H9 (cell line): ENCODE measurements around the gene OTULIN. TPM values are rescaled to one million over a fixed set of nuclear protein-coding genes. Genes with fewer than 3 reads are reported as not detected.

Experiments
- DNase-seq: peaks from one replicate; pipeline ENCODE4 v3.0.0-alpha.2; 2017
- H2AFZ ChIP-seq: one replicate; pipeline ENCODE4 v1.6.1; 2013; ENCODE audit warnings: mild to moderate bottlenecking, low read length, control low read depth, moderate library complexity
- H2AK5ac ChIP-seq: 2 replicates; pipeline ENCODE4 v1.6.1; 2013; ENCODE audit warnings: low read length, control low read depth, mixed read lengths; ENCODE audit not compliant: insufficient read length
- H2BK120ac ChIP-seq: one replicate; pipeline ENCODE4 v1.6.1; 2013; ENCODE audit warnings: low read depth, mild to moderate bottlenecking, low read length, control low read depth, inconsistent platforms; ENCODE audit not compliant: poor library complexity, severe bottlenecking
- H2BK12ac ChIP-seq: 2 replicates; pipeline ENCODE4 v1.6.1; 2013; ENCODE audit warnings: low read length, control low read depth, mixed read lengths, low read depth; ENCODE audit not compliant: insufficient read length
- H2BK15ac ChIP-seq: 2 replicates; pipeline ENCODE4 v1.6.1; 2013; ENCODE audit warnings: low read depth, low read length, control low read depth
- H2BK20ac ChIP-seq: one replicate; pipeline ENCODE4 v1.6.1; 2013; ENCODE audit warnings: low read depth, mild to moderate bottlenecking, low read length, control low read depth, inconsistent platforms; ENCODE audit not compliant: poor library complexity, severe bottlenecking
- H2BK5ac ChIP-seq: 2 replicates; pipeline ENCODE4 v1.6.1; 2013; ENCODE audit warnings: low read length, control low read depth, mixed read lengths; ENCODE audit not compliant: insufficient read length
- H3K14ac ChIP-seq: 2 replicates; pipeline ENCODE4 v1.6.1; 2013; ENCODE audit warnings: low read length, control low read depth; ENCODE audit not compliant: insufficient read depth
- H3K18ac ChIP-seq: 2 replicates; pipeline ENCODE4 v1.6.1; 2013; ENCODE audit warnings: low read depth, mild to moderate bottlenecking, mixed read lengths, low read length, control low read depth; ENCODE audit not compliant: insufficient read length
- H3K23ac ChIP-seq: 2 replicates; pipeline ENCODE4 v1.6.1; 2013; ENCODE audit warnings: low read length, control low read depth, mixed read lengths, low read depth; ENCODE audit not compliant: insufficient read length
- H3K23me2 ChIP-seq: 2 replicates; pipeline ENCODE4 v1.6.1; 2013; ENCODE audit warnings: low read depth, mild to moderate bottlenecking, mixed read lengths, low read length, control low read depth; ENCODE audit not compliant: insufficient read length, poor library complexity, severe bottlenecking
- H3K27ac ChIP-seq: 2 replicates; pipeline ENCODE4 v1.5.1; 2013; ENCODE audit warnings: low read length, control low read depth, mixed read lengths, low read depth; ENCODE audit not compliant: insufficient read length
- H3K27me3 ChIP-seq: 2 replicates; pipeline ENCODE4 v1.6.1; 2013; ENCODE audit warnings: low read length, control low read depth, inconsistent platforms; ENCODE audit not compliant: insufficient read depth
- H3K4ac ChIP-seq: 2 replicates; pipeline ENCODE4 v1.6.1; 2013; ENCODE audit warnings: low read depth, mild to moderate bottlenecking, control low read depth, inconsistent platforms, low read length, moderate library complexity
- H3K4me1 ChIP-seq: 2 replicates; pipeline ENCODE4 v1.6.1; 2013; ENCODE audit warnings: low read length, control low read depth, inconsistent platforms; ENCODE audit not compliant: insufficient read depth
- H3K4me2 ChIP-seq: 2 replicates; pipeline ENCODE4 v1.6.1; 2013; ENCODE audit warnings: low read length, control low read depth, mixed read lengths; ENCODE audit not compliant: insufficient read length, insufficient read depth
- H3K56ac ChIP-seq: 2 replicates; pipeline ENCODE4 v1.6.1; 2013; ENCODE audit warnings: low read depth, mild to moderate bottlenecking, mixed read lengths, low read length, control low read depth; ENCODE audit not compliant: insufficient read length
- H3K79me1 ChIP-seq: 2 replicates; pipeline ENCODE4 v1.6.1; 2013; ENCODE audit warnings: low read depth, mild to moderate bottlenecking, moderate library complexity, low read length, control low read depth, inconsistent platforms; ENCODE audit not compliant: insufficient read depth, poor library complexity, severe bottlenecking
- H3K79me2 ChIP-seq: 2 replicates; pipeline ENCODE4 v1.6.1; 2013; ENCODE audit warnings: low read length, control low read depth, inconsistent platforms; ENCODE audit not compliant: insufficient read depth
- H3K9ac ChIP-seq: 2 replicates; pipeline ENCODE4 v1.6.1; 2013; ENCODE audit warnings: low read length, control low read depth, mixed read lengths; ENCODE audit not compliant: insufficient read length; ENCODE audit errors: extremely low read depth
- H3K9me3 ChIP-seq: one replicate; pipeline ENCODE4 v1.6.1; 2013; ENCODE audit warnings: low read depth, low read length, inconsistent platforms; ENCODE audit not compliant: control insufficient read depth
- H3T11ph ChIP-seq: one replicate; pipeline ENCODE4 v1.6.1; 2013; ENCODE audit warnings: mild to moderate bottlenecking, low read length, control low read depth, inconsistent platforms
- H4K20me1 ChIP-seq: one replicate; pipeline ENCODE4 v1.6.1; 2013; ENCODE audit not compliant: control insufficient read depth, insufficient read length, insufficient read depth
- H4K5ac ChIP-seq: 2 replicates; pipeline ENCODE4 v1.6.1; 2013; ENCODE audit warnings: low read depth, mild to moderate bottlenecking, mixed read lengths, low read length, control low read depth; ENCODE audit not compliant: insufficient read length
- H4K8ac ChIP-seq: replicated peaks from 2 replicates; pipeline ENCODE4 v1.6.1; 2013; ENCODE audit warnings: low read length, control low read depth, mixed read lengths, low read depth; ENCODE audit not compliant: insufficient read length
- H4K91ac ChIP-seq: 2 replicates; pipeline ENCODE4 v1.6.1; 2013; ENCODE audit warnings: low read depth, mild to moderate bottlenecking, moderate library complexity, mixed read lengths, low read length, control low read depth; ENCODE audit not compliant: insufficient read length
- H3K27ac Mint-ChIP-seq, 3 experiments: 2 replicates in 2 of 3; 3 replicates in 1 of 3; pipeline ENCODE4 v1.8.0; 2020 to 2021; ENCODE audit warnings: mixed read lengths in 3 of 3, mild to moderate bottlenecking in 1 of 3, moderate library complexity in 1 of 3
- H3K27me3 Mint-ChIP-seq: 2 replicates; pipeline ENCODE4 v1.8.0; 2021; ENCODE audit warnings: low read depth, mild to moderate bottlenecking, moderate library complexity, mixed read lengths
- H3K36me3 Mint-ChIP-seq, 3 experiments: 2 replicates in 2 of 3; 3 replicates in 1 of 3; pipeline ENCODE4 v1.8.0; 2020 to 2021; ENCODE audit warnings: low read depth in 3 of 3, mixed read lengths in 3 of 3; ENCODE audit not compliant: insufficient read depth in 1 of 3
- H3K4me1 Mint-ChIP-seq, 2 experiments: 2 replicates each; pipeline ENCODE4 v1.8.0; 2020; ENCODE audit warnings: mixed read lengths in 2 of 2
- H3K4me3 Mint-ChIP-seq, 2 experiments: 2 replicates in 1 of 2; 3 replicates in 1 of 2; pipeline ENCODE4 v1.8.0; 2020 to 2021; ENCODE audit warnings: mild to moderate bottlenecking in 2 of 2, mixed read lengths in 2 of 2, moderate library complexity in 1 of 2
- H3K9me3 Mint-ChIP-seq, 2 experiments: 2 replicates in 1 of 2; 3 replicates in 1 of 2; pipeline ENCODE4 v1.8.0; 2020; ENCODE audit warnings: mild to moderate bottlenecking in 2 of 2, mixed read lengths in 2 of 2, moderate library complexity in 1 of 2
- WGBS: extraction: QIAGEN DNeasy Blood & Tissue Kit; methylation state at CpG from one replicate; pipeline ENCODE4 v1.1.7; 2013; ENCODE audit warnings: missing lambda C conversion rate, low lambda C conversion rate, mixed read lengths; ENCODE audit not compliant: insufficient read length; ENCODE audit errors: extremely low coverage; 5-methylcytosine and 5-hydroxymethylcytosine counted together
- total RNA-seq: library from RNA; stranded (reverse); gene quantifications from 2 replicates; pipeline ENCODE4 v1.2.1, GENCODE V29; 2021
- TF ChIP-seq, protein P1 (sequence below): fragments of 200-600 bp; sonication (generic); conservative IDR thresholded peaks from 3 replicates; pipeline ENCODE4 v1.8.0; 2021; ENCODE audit warnings: antibody characterized with exemption, mild to moderate bottlenecking

The OTULIN gene
- total RNA-seq, 1 experiment from 2014 or later: 35.8 TPM

DNA sequence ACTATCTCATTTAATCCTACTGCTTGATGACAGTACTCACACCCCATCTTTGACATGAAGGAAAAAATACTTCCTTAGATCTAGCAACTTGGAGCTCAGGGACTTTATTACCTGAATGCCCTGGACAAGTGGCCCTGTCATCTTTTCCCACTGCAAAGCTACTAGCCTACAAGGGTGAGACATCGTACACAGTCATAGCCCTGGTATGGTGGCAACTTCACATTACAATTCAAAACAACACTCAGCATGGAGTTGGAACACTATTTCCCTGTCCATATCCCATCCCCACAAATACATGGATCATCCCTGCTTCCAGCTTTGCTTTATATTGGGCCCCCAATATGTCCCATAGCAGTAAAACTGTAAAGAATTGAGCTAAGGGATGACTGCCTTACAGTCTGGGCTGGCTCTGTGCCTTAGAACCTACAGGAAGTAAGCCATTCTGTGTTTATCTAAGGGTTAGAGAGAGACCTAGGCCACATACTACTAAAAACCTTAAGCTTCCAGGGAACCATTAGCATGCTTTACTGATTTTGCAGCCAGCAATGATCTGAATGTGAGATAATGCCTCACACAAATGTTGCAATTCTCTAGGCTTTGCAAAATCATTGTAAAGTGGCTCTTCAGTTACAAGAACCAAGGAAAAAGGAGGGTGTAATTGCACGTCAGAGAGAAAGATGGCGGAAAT is 55.9 kb downstream of the OTULIN start:
- H2BK120ac ChIP-seq: no peak overlapping the region
- H3K79me2 ChIP-seq: no peaks in the 10 kb centered on the region
- H3K27me3 ChIP-seq: no peaks in the 10 kb centered on the region
- no CpG with 5 or more reads among the region's 3 CpGs for WGBS
- H3K36me3 Mint-ChIP-seq: peaks cover 1 to 31% (median 18%) of the 10 kb centered on the region in 3 experiments; a peak in 6 of 7 replicates
- H4K20me1 ChIP-seq: no peaks in the 10 kb centered on the region
- no peak overlapping the region for H2AK5ac ChIP-seq
- H4K91ac ChIP-seq: no peak overlapping the region
- H3T11ph ChIP-seq: no peak overlapping the region
- no peak overlapping the region for H2BK15ac ChIP-seq
- peaks cover 2% of the 10 kb centered on the region; the same call in 1 of the 2 replicates for H3K27me3 Mint-ChIP-seq
- peaks cover 0 to 7% of the 10 kb centered on the region in 2 experiments; a peak in 1 of 4 replicates for H3K4me1 Mint-ChIP-seq
- no peak overlapping the region for H4K8ac ChIP-seq
- H2AFZ ChIP-seq: no peak overlapping the region
- H2BK12ac ChIP-seq: no peak overlapping the region
- H3K4me2 ChIP-seq: no peak overlapping the region
- no peak overlapping the region for H2BK5ac ChIP-seq
- TF ChIP-seq, protein P1, sequence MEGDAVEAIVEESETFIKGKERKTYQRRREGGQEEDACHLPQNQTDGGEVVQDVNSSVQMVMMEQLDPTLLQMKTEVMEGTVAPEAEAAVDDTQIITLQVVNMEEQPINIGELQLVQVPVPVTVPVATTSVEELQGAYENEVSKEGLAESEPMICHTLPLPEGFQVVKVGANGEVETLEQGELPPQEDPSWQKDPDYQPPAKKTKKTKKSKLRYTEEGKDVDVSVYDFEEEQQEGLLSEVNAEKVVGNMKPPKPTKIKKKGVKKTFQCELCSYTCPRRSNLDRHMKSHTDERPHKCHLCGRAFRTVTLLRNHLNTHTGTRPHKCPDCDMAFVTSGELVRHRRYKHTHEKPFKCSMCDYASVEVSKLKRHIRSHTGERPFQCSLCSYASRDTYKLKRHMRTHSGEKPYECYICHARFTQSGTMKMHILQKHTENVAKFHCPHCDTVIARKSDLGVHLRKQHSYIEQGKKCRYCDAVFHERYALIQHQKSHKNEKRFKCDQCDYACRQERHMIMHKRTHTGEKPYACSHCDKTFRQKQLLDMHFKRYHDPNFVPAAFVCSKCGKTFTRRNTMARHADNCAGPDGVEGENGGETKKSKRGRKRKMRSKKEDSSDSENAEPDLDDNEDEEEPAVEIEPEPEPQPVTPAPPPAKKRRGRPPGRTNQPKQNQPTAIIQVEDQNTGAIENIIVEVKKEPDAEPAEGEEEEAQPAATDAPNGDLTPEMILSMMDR: no peak
- no peaks in the 10 kb centered on the region for H3K9me3 ChIP-seq
- no peak overlapping the region for H3K27ac ChIP-seq
- peaks cover 7 to 24% of the 10 kb centered on the region in 2 experiments for H3K9me3 Mint-ChIP-seq
- no peak overlapping the region for H3K23ac ChIP-seq
- no peak overlapping the region for H4K5ac ChIP-seq
- no peak overlapping the region for H3K27ac Mint-ChIP-seq
- H3K4ac ChIP-seq: no peak overlapping the region
- no peaks in the 10 kb centered on the region for H3K79me1 ChIP-seq
- H3K4me3 Mint-ChIP-seq: no peak overlapping the region
- no peak overlapping the region for H3K56ac ChIP-seq
- no peak for DNase-seq
- H3K4me1 ChIP-seq: no peaks in the 10 kb centered on the region
- no peak overlapping the region for H3K18ac ChIP-seq
- H3K14ac ChIP-seq: no peak overlapping the region
- no peak overlapping the region for H3K9ac ChIP-seq
- no peaks in the 10 kb centered on the region for H3K23me2 ChIP-seq
- no peak overlapping the region for H2BK20ac ChIP-seq
